ENCODE results near the gene CTSH.

The CTSH gene

GRCh38 chr15:78925956-78926743, 18.7 kb downstream of the CTSH start:
- in situ Hi-C loops (cut with HindIII; ENCODE audit: low pct_ligation_motif_present, low sequenced_read_pairs): no loop called here
- no peak overlapping the region for H3K4me3 ChIP-seq (ENCODE audit: low read depth, low read length)
- DNase-seq: no peak
- H3K27me3 ChIP-seq (replicated peaks): no peaks in the 10 kb centered on the region
- no peak overlapping the region for H3K27ac ChIP-seq
- TF ChIP-seq CTCF (IDR thresholded peaks at IDR 0.05; ENCODE audit: low read depth, low read length, missing control alignments): no peak
- H3K36me3 ChIP-seq (replicated peaks): peaks cover 25% of the 10 kb centered on the region

- H3K36me3 ChIP-seq (replicated peaks): peaks cover 28% of the 10 kb centered on the region
- in situ Hi-C loops (cut with HindIII; ENCODE audit: low pct_ligation_motif_present, low sequenced_read_pairs): no loop called here
Observed at GRCh38 chr15:78925076-78925624, 19.7 kb downstream of the CTSH start.

GRCh38 chr15:78923480-78924360, 21.1 kb downstream of the CTSH start:
- H3K4me3 ChIP-seq (ENCODE audit: low read depth, low read length): no peak overlapping the region
- no peak overlapping the region for H3K27ac ChIP-seq
- DNase-seq: no peak
- in situ Hi-C loops (cut with HindIII; ENCODE audit: low pct_ligation_motif_present, low sequenced_read_pairs): no loop called here
- no peaks in the 10 kb centered on the region for H3K27me3 ChIP-seq (replicated peaks)
- H3K36me3 ChIP-seq (replicated peaks): peaks cover 39% of the 10 kb centered on the region
- no peak for TF ChIP-seq CTCF (IDR thresholded peaks at IDR 0.05; ENCODE audit: low read depth, low read length, missing control alignments)

More at GRCh38 chr15:78925076-78925624, 19.7 kb downstream of the CTSH start:
- DNase-seq: no peak
- Histone ChIP-seq H3K27ac (no peak overlapping the region), H3K27me3 (replicated peaks) (no peaks in the 10 kb centered on the region), H3K4me3 (ENCODE audit: low read depth, low read length) (no peak overlapping the region)
- TF ChIP-seq CTCF (IDR thresholded peaks at IDR 0.05; ENCODE audit: low read depth, low read length, missing control alignments): no peak

- no peak overlapping the region for H3K4me3 ChIP-seq (ENCODE audit: low read depth, low read length)
- TF ChIP-seq CTCF (IDR thresholded peaks at IDR 0.05; ENCODE audit: low read depth, low read length, missing control alignments): no peak
- DNase-seq: no peak
- H3K27me3 ChIP-seq (replicated peaks): no peaks in the 10 kb centered on the region
- in situ Hi-C loops (cut with HindIII; ENCODE audit: low pct_ligation_motif_present, low sequenced_read_pairs): no loop called here
- H3K27ac ChIP-seq: no peak overlapping the region
- peaks cover 43% of the 10 kb centered on the region for H3K36me3 ChIP-seq (replicated peaks)
Observed at GRCh38 chr15:78923015-78923414, 21.8 kb downstream of the CTSH start.

GRCh38 chr15:78922527-78922926, 22.3 kb downstream of the CTSH start:
- Histone ChIP-seq H3K4me3 (ENCODE audit: low read depth, low read length) (no peak overlapping the region), H3K27me3 (replicated peaks) (no peaks in the 10 kb centered on the region), H3K27ac (no peak overlapping the region), H3K36me3 (replicated peaks) (peaks cover 45% of the 10 kb centered on the region)
- in situ Hi-C loops (cut with HindIII; ENCODE audit: low pct_ligation_motif_present, low sequenced_read_pairs): no loop called here
- no peak for DNase-seq
- TF ChIP-seq CTCF (IDR thresholded peaks at IDR 0.05; ENCODE audit: low read depth, low read length, missing control alignments): no peak
